H9 (cell line): ENCODE data around the gene FOXF1. TPM values are rescaled to one million over a fixed set of nuclear protein-coding genes. Genes with fewer than 3 reads are reported as not detected.

Experiments
- DNase-seq: peaks from one replicate; pipeline ENCODE4 v3.0.0-alpha.2; 2017
- H2AFZ ChIP-seq: one replicate; pipeline ENCODE4 v1.6.1; 2013; ENCODE audit warnings: mild to moderate bottlenecking, low read length, control low read depth, moderate library complexity
- H2AK5ac ChIP-seq: 2 replicates; pipeline ENCODE4 v1.6.1; 2013; ENCODE audit warnings: low read length, control low read depth, mixed read lengths; ENCODE audit not compliant: insufficient read length
- H2BK120ac ChIP-seq: one replicate; pipeline ENCODE4 v1.6.1; 2013; ENCODE audit warnings: low read depth, mild to moderate bottlenecking, low read length, control low read depth, inconsistent platforms; ENCODE audit not compliant: poor library complexity, severe bottlenecking
- H2BK12ac ChIP-seq: 2 replicates; pipeline ENCODE4 v1.6.1; 2013; ENCODE audit warnings: low read length, control low read depth, mixed read lengths, low read depth; ENCODE audit not compliant: insufficient read length
- H2BK15ac ChIP-seq: 2 replicates; pipeline ENCODE4 v1.6.1; 2013; ENCODE audit warnings: low read depth, low read length, control low read depth
- H2BK20ac ChIP-seq: one replicate; pipeline ENCODE4 v1.6.1; 2013; ENCODE audit warnings: low read depth, mild to moderate bottlenecking, low read length, control low read depth, inconsistent platforms; ENCODE audit not compliant: poor library complexity, severe bottlenecking
- H2BK5ac ChIP-seq: 2 replicates; pipeline ENCODE4 v1.6.1; 2013; ENCODE audit warnings: low read length, control low read depth, mixed read lengths; ENCODE audit not compliant: insufficient read length
- H3K14ac ChIP-seq: 2 replicates; pipeline ENCODE4 v1.6.1; 2013; ENCODE audit warnings: low read length, control low read depth; ENCODE audit not compliant: insufficient read depth
- H3K18ac ChIP-seq: 2 replicates; pipeline ENCODE4 v1.6.1; 2013; ENCODE audit warnings: low read depth, mild to moderate bottlenecking, mixed read lengths, low read length, control low read depth; ENCODE audit not compliant: insufficient read length
- H3K23ac ChIP-seq: 2 replicates; pipeline ENCODE4 v1.6.1; 2013; ENCODE audit warnings: low read length, control low read depth, mixed read lengths, low read depth; ENCODE audit not compliant: insufficient read length
- H3K23me2 ChIP-seq: 2 replicates; pipeline ENCODE4 v1.6.1; 2013; ENCODE audit warnings: low read depth, mild to moderate bottlenecking, mixed read lengths, low read length, control low read depth; ENCODE audit not compliant: insufficient read length, poor library complexity, severe bottlenecking
- H3K27ac ChIP-seq: 2 replicates; pipeline ENCODE4 v1.5.1; 2013; ENCODE audit warnings: low read length, control low read depth, mixed read lengths, low read depth; ENCODE audit not compliant: insufficient read length
- H3K27me3 ChIP-seq: 2 replicates; pipeline ENCODE4 v1.6.1; 2013; ENCODE audit warnings: low read length, control low read depth, inconsistent platforms; ENCODE audit not compliant: insufficient read depth
- H3K4ac ChIP-seq: 2 replicates; pipeline ENCODE4 v1.6.1; 2013; ENCODE audit warnings: low read depth, mild to moderate bottlenecking, control low read depth, inconsistent platforms, low read length, moderate library complexity
- H3K4me1 ChIP-seq: 2 replicates; pipeline ENCODE4 v1.6.1; 2013; ENCODE audit warnings: low read length, control low read depth, inconsistent platforms; ENCODE audit not compliant: insufficient read depth
- H3K4me2 ChIP-seq: 2 replicates; pipeline ENCODE4 v1.6.1; 2013; ENCODE audit warnings: low read length, control low read depth, mixed read lengths; ENCODE audit not compliant: insufficient read length, insufficient read depth
- H3K56ac ChIP-seq: 2 replicates; pipeline ENCODE4 v1.6.1; 2013; ENCODE audit warnings: low read depth, mild to moderate bottlenecking, mixed read lengths, low read length, control low read depth; ENCODE audit not compliant: insufficient read length
- H3K79me1 ChIP-seq: 2 replicates; pipeline ENCODE4 v1.6.1; 2013; ENCODE audit warnings: low read depth, mild to moderate bottlenecking, moderate library complexity, low read length, control low read depth, inconsistent platforms; ENCODE audit not compliant: insufficient read depth, poor library complexity, severe bottlenecking
- H3K79me2 ChIP-seq: 2 replicates; pipeline ENCODE4 v1.6.1; 2013; ENCODE audit warnings: low read length, control low read depth, inconsistent platforms; ENCODE audit not compliant: insufficient read depth
- H3K9ac ChIP-seq: 2 replicates; pipeline ENCODE4 v1.6.1; 2013; ENCODE audit warnings: low read length, control low read depth, mixed read lengths; ENCODE audit not compliant: insufficient read length; ENCODE audit errors: extremely low read depth
- H3K9me3 ChIP-seq: one replicate; pipeline ENCODE4 v1.6.1; 2013; ENCODE audit warnings: low read depth, low read length, inconsistent platforms; ENCODE audit not compliant: control insufficient read depth
- H3T11ph ChIP-seq: one replicate; pipeline ENCODE4 v1.6.1; 2013; ENCODE audit warnings: mild to moderate bottlenecking, low read length, control low read depth, inconsistent platforms
- H4K20me1 ChIP-seq: one replicate; pipeline ENCODE4 v1.6.1; 2013; ENCODE audit not compliant: control insufficient read depth, insufficient read length, insufficient read depth
- H4K5ac ChIP-seq: 2 replicates; pipeline ENCODE4 v1.6.1; 2013; ENCODE audit warnings: low read depth, mild to moderate bottlenecking, mixed read lengths, low read length, control low read depth; ENCODE audit not compliant: insufficient read length
- H4K8ac ChIP-seq: replicated peaks from 2 replicates; pipeline ENCODE4 v1.6.1; 2013; ENCODE audit warnings: low read length, control low read depth, mixed read lengths, low read depth; ENCODE audit not compliant: insufficient read length
- H4K91ac ChIP-seq: 2 replicates; pipeline ENCODE4 v1.6.1; 2013; ENCODE audit warnings: low read depth, mild to moderate bottlenecking, moderate library complexity, mixed read lengths, low read length, control low read depth; ENCODE audit not compliant: insufficient read length
- H3K27ac Mint-ChIP-seq, 3 experiments: 2 replicates in 2 of 3; 3 replicates in 1 of 3; pipeline ENCODE4 v1.8.0; 2020 to 2021; ENCODE audit warnings: mixed read lengths in 3 of 3, mild to moderate bottlenecking in 1 of 3, moderate library complexity in 1 of 3
- H3K27me3 Mint-ChIP-seq: 2 replicates; pipeline ENCODE4 v1.8.0; 2021; ENCODE audit warnings: low read depth, mild to moderate bottlenecking, moderate library complexity, mixed read lengths
- H3K36me3 Mint-ChIP-seq, 3 experiments: 2 replicates in 2 of 3; 3 replicates in 1 of 3; pipeline ENCODE4 v1.8.0; 2020 to 2021; ENCODE audit warnings: low read depth in 3 of 3, mixed read lengths in 3 of 3; ENCODE audit not compliant: insufficient read depth in 1 of 3
- H3K4me1 Mint-ChIP-seq, 2 experiments: 2 replicates each; pipeline ENCODE4 v1.8.0; 2020; ENCODE audit warnings: mixed read lengths in 2 of 2
- H3K4me3 Mint-ChIP-seq, 2 experiments: 2 replicates in 1 of 2; 3 replicates in 1 of 2; pipeline ENCODE4 v1.8.0; 2020 to 2021; ENCODE audit warnings: mild to moderate bottlenecking in 2 of 2, mixed read lengths in 2 of 2, moderate library complexity in 1 of 2
- H3K9me3 Mint-ChIP-seq, 2 experiments: 2 replicates in 1 of 2; 3 replicates in 1 of 2; pipeline ENCODE4 v1.8.0; 2020; ENCODE audit warnings: mild to moderate bottlenecking in 2 of 2, mixed read lengths in 2 of 2, moderate library complexity in 1 of 2
- WGBS: extraction: QIAGEN DNeasy Blood & Tissue Kit; methylation state at CpG from one replicate; pipeline ENCODE4 v1.1.7; 2013; ENCODE audit warnings: missing lambda C conversion rate, low lambda C conversion rate, mixed read lengths; ENCODE audit not compliant: insufficient read length; ENCODE audit errors: extremely low coverage; 5-methylcytosine and 5-hydroxymethylcytosine counted together
- total RNA-seq: library from RNA; stranded (reverse); gene quantifications from 2 replicates; pipeline ENCODE4 v1.2.1, GENCODE V29; 2021
- TF ChIP-seq, protein P1 (sequence below): fragments of 200-600 bp; sonication (generic); conservative IDR thresholded peaks from 3 replicates; pipeline ENCODE4 v1.8.0; 2021; ENCODE audit warnings: antibody characterized with exemption, mild to moderate bottlenecking

The FOXF1 gene
- total RNA-seq, 1 experiment from 2014 or later = not detected

DNA sequence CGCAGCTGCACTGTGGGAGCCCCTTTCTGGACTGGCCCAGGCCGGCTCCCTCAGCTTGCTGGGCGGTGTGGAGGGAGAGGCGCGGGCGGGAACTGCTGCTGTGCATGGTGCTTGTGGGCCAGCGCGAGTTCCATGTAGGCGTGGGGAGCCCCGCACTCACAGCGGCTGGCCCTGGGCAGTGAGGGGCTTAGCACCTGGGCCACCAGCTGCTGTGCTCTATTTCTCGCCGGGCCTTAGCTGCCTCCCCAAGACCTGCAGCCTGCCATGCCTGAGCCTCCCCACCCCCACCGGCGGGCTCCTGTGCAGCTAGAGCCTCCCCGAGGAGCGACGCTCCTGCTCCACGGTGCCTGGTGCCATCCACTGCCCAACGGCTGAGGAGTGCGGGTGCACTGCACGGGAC lies 43.0 kb downstream of the FOXF1 start:
- Mint-ChIP-seq H3K27ac (no peak overlapping the region), H3K36me3 (no peaks in the 10 kb centered on the region), H3K4me3 (no peak overlapping the region), H3K27me3 (no peaks in the 10 kb centered on the region; the same call in none of the 2 replicates), H3K4me1 (peaks cover 0 to 11% of the 10 kb centered on the region in 2 experiments; a peak in 2 of 4 replicates), H3K9me3 (no peaks in the 10 kb centered on the region; a peak in 1 of 5 replicates)
- no peaks in the 10 kb centered on the region for H3K79me1 ChIP-seq
- no peak overlapping the region for H2BK120ac ChIP-seq
- no peak overlapping the region for H2AK5ac ChIP-seq
- no peaks in the 10 kb centered on the region for H3K27me3 ChIP-seq
- H3K4me1 ChIP-seq = no peaks in the 10 kb centered on the region
- H3K23me2 ChIP-seq = peaks cover 6% of the 10 kb centered on the region
- no peak overlapping the region for H4K5ac ChIP-seq
- no peaks in the 10 kb centered on the region for H3K9me3 ChIP-seq
- no peak overlapping the region for H4K8ac ChIP-seq
- H2BK5ac ChIP-seq = no peak overlapping the region
- no peak overlapping the region for H3K56ac ChIP-seq
- no peak overlapping the region for H3K27ac ChIP-seq
- H3K4ac ChIP-seq = no peak overlapping the region
- H3K14ac ChIP-seq = no peak overlapping the region
- TF ChIP-seq, protein P1, sequence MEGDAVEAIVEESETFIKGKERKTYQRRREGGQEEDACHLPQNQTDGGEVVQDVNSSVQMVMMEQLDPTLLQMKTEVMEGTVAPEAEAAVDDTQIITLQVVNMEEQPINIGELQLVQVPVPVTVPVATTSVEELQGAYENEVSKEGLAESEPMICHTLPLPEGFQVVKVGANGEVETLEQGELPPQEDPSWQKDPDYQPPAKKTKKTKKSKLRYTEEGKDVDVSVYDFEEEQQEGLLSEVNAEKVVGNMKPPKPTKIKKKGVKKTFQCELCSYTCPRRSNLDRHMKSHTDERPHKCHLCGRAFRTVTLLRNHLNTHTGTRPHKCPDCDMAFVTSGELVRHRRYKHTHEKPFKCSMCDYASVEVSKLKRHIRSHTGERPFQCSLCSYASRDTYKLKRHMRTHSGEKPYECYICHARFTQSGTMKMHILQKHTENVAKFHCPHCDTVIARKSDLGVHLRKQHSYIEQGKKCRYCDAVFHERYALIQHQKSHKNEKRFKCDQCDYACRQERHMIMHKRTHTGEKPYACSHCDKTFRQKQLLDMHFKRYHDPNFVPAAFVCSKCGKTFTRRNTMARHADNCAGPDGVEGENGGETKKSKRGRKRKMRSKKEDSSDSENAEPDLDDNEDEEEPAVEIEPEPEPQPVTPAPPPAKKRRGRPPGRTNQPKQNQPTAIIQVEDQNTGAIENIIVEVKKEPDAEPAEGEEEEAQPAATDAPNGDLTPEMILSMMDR = no peak
- no peak overlapping the region for H3T11ph ChIP-seq
- no CpG with 5 or more reads among the region's 22 CpGs for WGBS
- H4K20me1 ChIP-seq = no peaks in the 10 kb centered on the region
- no peak overlapping the region for H3K4me2 ChIP-seq
- H3K18ac ChIP-seq = no peak overlapping the region
- no peak overlapping the region for H2BK20ac ChIP-seq
- no peak for DNase-seq
- no peak overlapping the region for H2BK15ac ChIP-seq
- no peak overlapping the region for H3K23ac ChIP-seq
- no peaks in the 10 kb centered on the region for H3K79me2 ChIP-seq
- H2BK12ac ChIP-seq = no peak overlapping the region
- no peak overlapping the region for H4K91ac ChIP-seq
- H3K9ac ChIP-seq = no peak overlapping the region
- H2AFZ ChIP-seq = no peak overlapping the region
